Measurements from ENCODE around the gene MPST.

The MPST gene

DNA sequence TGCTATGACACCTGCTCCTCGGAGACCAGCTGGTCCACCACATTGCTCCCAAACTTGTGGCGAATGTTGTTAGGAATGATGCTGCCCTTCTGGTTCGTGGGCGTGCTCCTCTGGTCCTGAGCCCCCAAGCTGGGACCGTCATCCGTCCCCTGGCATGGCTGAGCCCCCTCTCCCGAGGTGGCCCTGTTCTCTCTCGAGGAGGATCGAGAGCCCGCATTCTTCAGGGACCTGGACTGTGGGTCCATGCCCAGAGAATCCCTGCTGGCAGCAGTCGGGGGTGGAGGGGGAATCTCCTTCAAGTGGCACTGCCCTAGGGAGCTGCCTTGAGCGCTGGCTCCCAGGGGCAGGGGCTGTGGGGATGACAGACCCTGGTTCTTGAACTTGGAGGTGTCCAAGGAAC is 17.7 kb upstream of the MPST start:
- no peak for DNase-seq

DNA sequence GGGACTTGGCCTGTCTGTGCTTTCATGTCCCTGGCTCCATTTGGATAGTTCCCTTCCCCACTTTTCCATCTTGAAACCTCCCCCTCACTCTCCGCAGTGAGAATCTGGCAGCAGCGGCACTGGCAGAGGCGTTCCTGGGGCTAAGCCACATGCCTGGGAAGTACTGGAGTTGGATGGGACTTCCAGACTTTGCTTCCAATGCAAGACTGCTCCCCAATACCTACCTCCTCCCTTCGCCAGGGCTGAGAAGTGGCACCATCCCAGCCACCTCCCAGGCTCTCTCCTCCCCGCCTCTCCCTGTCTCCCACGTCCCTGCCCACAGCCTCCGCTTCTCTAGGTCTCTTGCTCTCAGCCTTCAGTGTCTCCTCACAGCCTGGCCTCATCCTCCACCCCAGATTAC is 16.9 kb upstream of the MPST start:
- DNase-seq: no peak

DNA sequence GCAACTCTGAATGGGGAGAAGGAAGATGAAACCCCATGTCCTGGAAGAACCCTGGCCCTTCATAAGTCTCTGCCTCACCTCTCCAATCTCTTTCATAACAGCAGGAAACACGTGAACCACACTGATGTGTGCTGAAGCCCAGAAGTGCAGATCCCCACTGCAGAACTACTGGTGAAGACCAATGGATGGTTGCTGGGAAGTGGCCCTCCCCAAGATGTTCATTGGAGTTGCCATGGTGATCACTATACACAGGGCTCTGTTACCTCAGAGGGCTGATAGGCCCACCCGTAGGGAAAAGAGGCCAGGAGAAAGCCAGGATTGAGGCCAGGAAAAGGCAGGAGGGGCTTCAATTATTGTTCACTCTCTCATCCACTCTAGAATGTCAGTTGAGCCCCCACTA is 11.9 kb upstream of the MPST start:
- no peak for DNase-seq

DNA sequence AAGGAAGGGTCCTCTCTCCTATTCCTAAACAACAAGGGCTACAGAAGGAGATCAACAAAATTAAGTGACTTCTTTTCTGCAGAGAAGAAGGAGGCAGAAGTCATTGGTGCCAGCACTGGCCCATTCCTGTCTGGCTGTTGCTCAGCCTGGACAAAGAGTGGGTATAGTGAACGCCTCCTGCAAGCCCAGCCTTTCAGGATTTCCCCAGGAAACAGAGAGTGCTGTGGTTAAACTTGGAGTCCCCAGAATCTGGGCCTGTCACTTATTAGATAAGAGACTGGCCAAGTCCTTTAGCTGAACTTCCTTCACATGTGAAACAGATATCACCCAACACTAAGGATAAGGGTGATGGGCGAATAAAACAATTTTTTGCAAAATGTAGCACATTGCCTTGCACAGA is 11.2 kb upstream of the MPST start:
- DNase-seq: no peak

DNA sequence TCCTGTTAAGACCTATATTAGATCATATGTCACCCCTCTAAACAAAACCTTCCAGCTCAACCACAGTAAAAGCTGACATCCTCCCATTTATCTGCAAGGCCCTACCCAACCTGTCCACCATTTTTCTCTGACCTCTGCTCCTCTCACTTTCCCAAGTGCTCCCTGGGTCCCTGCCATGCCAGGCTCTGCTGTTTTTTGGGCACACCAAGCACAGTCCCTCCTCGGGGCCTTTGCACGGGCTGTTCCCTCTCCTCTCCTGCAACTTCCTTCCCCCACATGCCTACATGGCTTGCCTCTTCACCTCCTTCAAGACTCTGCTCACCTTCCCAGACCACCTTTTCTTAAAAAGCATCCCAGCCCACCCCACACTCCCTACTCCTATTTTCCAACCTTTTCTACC is 10.1 kb upstream of the MPST start:
- no peak for DNase-seq

DNA sequence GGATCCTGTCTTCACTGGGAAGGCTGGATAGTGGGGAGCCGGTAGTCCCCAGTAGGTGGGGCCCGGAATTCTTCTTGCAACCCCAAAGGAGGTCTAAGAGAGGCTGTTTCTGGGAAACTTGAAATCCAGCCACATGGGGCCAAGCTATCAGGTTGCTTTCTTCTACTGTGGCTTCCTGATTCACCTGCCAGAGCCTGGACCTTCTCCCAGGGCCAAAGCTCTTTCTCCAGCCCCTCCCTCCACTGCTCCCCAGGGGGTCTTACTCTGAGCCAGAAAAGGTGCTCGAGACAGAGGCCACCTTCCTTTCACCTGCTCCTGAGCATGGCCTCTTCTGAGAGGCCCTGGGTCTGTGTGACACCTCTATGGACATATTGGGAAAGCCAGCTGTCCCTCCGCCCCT is 9.4 kb upstream of the MPST start:
- no peak for DNase-seq

DNA sequence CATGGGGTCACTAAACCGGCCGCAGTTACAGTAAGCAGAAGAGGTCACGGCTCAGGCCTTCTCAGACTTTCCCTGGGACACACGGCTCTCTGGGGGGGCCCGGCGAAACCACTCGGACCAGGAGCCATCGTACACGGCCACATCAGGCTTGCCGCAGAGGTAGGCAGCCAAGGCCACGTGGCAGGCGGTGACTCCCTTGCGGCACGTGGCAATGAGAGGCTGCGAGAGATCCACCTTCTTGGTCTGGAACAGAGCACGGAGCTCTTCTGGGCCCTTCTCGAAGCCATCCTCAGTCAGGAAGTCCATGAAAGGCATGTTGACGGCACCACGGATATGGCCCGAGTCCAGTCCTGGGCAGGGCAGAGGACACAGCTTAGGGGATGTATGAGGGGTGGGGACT is 8.6 kb upstream of the MPST start:
- DNase-seq: no peak

DNA sequence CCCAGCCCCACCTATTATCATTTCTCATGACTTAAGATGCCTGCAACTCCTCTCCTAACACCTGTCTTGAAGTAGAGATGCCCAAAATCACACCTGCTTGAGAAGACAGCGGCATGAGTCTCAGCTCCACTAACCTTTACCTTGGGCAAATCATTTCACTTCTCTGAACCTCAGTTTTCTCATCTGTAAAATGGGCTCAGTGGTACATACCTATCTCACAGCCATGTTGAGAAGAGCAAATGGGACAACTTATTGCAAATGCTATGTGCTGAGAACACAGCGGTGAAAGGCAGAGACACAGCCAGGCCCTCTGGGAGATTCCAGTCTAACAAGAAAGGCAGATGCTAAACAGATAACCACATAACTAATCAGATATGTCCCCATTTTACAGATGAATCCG is 8.1 kb upstream of the MPST start:
- no peak for DNase-seq

DNA sequence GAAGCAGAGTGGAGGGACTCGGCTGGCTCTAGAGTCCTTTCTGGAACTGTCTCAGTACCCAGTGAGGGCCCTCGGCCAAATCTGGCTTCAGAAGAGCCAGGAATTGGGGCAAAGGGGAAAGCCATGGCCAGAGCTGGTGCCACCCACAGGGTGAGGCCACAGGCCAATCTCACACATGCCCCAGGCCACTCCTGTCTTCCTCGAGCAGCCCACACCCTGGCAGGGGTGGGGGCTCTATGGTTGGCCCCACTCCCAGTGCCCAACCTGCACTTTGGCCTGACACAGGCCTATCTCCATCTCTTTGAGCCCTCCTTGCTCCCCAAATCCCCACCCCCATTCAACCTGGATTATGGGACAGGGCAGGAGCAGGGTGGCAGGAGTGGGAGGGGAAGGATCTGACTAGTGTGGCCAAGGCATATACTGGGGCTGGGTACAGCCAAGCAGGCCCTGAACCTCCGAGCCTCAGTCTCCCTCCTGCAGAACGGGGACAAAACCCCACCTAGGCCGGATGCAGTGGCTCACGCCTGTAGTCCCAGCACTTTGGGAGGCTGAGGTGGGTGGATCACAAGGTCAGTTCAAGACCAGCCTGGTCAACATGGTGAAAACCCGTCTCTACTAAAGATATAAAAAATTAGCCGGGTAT is 7.2 kb upstream of the MPST start:
- DNase-seq: no peak

DNA sequence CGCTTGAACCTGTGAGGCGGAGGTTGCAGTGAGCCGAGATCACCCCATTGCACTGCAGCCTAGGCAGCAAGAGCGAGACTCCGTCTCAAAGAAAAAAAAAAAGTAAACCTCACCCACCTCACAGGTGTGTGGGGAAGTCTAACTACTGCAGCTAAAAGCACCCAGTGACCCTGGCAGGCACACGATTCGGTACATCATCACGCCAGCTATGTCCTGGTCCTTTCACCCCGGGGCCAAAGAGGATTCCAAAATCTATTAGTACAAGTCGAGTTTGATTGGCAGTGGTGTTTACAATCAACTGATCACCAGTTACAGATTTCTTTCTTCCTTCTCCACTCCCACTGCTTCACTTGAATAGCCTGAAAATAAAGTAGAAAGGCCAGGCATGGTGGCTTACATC is 6.6 kb upstream of the MPST start:
- DNase-seq: no peak

DNA sequence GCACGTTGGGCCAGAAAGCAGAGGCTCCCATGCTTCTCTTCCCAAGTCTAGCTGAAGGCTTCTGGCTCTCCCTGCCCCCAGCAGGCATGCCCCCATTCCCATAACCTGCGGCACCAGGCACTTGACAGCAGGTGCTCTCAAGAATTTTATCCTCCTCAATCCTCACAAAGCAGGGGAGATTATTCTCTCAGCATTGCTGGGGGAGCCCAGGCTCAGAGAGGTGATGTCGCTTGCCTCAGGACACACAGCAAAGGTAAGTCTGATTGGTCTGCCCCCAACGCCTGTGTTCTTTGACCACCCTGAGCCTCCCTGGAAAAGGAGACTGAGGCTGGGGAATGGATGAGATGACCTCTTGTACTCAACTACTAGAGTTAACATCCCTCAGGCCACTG is 5.1 kb upstream of the MPST start:
- no peak for DNase-seq

DNA sequence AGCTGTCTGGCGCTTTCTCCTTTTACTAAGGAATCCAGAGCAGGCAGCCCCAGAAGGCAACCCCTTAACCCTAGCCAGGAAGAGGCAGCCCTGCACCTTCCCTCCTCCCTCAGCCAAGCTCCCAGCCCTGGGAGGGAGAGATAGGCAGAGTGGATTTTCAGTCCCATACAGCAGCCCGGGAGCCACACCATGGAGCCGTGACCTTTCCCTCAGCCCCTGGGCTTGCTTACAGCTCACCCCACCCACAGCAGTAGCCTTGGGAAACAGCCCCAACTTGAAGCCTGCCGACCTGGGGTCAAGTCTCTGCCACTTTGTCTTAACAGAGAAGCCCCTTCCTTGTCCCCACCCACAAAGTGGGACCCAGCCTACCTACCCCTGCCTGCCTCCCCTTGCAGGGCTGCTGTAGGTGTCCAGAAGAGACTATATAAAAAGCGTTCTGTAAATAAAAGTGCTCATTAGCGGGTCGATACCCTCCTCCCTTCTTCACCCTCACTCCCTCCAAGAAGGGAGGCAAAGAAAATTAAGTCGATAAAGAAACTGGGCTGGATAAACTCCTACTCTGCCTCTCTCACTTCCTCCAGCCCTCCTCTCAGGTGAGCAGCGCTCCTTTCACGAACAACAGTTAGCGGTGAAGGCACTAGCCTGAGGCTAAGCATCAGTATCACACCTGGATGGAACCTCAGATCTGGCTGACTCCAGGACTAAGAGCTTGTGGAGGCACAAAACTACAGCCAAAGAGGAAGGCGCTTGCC is 4.5 kb upstream of the MPST start:
- DNase-seq: no peak

DNA sequence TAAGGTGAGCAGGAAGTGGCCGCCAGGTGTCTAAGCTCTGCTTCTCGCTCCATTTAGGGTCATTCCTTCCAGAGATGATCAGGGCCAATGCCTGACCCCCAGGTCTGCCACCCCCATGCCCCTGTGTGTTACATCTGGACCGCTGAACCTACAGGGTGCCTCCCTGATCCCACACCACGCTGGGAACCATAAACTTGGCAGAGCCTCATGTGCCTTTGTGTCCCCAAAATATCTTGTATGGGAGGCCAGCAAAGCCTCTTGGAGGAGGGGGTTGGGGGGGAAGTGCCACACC is 4.0 kb upstream of the MPST start:
- DNase-seq: no peak

DNA sequence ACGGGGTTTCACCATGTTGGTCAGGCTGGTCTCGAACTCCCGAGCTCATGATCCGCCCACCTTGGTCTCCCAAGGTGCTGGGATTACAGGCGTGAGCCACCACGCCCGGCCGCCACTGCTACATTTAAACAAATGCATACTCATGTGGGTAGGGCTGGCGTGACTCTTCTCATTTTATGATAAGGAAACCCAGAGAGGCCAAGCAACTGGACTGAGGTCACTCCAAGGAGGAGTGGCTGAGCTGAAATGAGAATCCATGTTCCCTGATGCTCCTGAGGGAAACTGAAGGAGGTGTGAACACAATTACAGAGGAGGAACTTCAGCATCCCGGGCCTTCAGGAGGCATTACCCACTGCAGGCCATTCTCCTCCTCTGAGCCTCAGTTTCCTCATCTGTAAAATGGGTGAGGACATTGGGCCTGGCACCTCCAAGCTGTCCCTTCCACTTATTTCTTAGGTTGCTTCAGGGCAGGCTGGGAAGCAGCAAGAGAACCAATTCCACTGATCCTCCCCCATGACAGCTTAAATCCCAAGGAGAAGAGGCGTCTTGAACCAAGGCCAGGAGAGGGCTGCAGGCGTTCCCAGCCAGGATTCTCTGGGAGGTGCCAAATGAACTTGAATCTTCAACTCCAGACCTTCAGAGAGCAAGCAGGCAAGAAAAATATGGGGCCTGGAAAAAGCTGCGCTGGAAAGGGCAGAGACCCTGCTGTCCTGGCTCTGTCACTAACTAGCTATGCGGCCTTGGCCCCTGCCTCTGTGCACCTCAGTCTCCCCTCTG is 3.2 kb upstream of the MPST start:
- DNase-seq: no peak

DNA sequence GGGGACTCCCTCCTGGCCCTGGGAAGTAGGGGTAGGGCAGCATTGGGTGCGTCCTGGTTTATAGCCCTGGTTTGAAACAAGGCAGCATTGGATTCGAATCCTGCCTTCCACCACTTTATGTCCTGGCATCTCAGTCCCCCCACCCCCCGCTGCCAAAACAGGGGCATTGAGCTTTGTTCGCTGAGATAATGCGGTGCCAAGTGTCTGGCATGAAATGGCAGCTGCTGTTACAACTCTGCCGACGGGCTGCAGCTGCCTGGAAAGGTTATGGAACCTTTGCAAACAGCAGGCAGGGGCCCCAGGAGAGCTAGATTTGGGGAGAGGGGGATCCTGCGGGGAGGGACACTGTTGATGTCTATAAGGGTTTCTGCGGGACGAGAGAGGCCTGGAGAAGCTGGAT is 2.2 kb upstream of the MPST start:
- DNase-seq: no peak

DNA sequence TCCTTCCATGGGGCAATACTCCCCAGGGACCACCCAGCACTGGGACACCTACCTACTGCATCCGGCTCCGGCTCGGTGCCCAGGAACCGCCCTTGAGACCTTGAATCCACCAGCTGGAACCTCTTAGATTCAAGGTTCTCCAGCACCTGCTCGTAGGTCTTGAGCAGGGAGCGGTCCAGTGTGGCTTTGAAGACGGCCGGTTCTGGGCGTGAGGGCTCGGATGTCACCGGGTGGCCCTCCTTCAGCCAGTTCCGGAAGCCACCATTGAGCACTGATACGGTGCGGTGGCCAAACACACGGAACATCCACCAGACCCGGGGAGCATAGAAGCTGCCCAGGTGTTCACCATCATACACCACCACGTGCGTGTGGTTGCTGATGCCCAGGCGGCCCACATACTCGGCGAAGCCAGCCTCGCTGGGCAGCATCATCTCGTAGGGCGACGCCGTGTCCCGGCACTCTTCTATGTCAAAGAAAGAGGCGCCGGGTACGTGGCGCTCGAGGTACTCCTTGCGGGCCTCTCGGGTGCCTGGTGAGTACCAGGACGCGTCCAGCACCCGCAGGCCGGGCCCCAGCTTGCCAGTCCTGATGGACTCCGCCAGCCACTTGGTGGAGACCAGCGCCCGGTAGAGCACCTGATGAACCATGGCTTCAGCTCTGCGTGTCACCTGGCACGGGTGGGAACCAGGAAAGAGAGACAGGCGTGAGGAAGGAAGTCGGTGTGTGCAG is 1.3 kb upstream of the MPST start:
- DNase-seq: no peak

DNA sequence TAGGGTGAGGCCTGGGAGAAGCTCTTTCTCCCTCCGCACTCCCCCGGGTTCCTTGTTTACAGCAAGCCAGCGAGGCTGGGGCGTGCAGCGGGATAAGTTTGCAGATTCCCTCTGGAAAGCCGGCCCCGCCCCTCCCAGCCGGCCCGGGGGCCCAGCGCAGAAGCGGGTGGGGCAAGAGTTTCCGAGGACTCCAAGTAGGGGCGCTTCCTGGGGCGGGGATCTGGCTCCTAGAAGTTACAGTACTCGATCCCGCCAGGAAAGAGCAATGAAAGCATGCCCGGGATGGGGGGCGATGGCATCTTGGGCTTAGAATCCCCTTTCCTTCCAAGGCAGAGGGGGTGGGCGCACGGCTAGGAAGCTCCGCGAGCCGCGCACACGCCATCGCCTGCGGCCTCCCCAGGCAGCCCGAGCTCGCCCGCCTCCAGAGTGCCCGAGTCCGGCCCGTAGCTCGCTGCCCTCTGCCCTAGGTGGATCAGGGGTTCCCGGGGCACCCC is 680 bp upstream of the MPST start:
- no peak for DNase-seq

DNA sequence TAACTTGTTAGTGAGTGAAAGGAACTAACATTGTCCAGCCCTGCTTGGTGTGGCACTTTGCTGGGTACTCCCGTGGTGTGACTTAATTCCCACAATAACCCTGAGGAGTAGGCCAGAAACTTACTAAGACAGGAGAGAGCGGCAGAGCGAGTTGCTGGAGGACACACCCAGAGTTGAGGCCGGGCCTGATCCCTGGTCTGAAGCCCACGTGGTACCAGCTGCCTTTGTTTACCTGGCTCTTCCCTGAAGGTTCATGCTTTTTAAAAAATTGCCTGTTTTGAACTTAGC is 594 bp downstream of the MPST start:
- no peak for DNase-seq

DNA sequence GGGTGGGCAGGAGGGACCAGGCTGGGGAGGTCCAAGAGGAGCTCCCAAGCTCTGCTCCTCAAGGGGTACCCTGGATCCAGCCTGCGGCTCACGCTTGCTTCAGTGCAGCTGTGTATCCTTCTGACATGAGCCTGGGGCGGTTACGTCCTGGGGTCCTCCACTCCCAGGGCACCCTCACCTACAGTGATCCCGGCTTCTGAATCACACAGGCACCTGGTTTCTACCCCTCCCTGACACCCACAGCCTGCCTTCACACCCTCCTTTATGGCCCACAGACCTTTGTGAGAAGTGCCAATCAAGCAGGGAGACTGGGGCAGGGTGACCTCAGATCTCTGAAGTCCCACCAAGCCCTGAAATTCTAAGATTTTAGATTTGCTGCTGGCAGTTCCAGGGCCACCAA is 1.5 kb downstream of the MPST start:
- no peak for DNase-seq

DNA sequence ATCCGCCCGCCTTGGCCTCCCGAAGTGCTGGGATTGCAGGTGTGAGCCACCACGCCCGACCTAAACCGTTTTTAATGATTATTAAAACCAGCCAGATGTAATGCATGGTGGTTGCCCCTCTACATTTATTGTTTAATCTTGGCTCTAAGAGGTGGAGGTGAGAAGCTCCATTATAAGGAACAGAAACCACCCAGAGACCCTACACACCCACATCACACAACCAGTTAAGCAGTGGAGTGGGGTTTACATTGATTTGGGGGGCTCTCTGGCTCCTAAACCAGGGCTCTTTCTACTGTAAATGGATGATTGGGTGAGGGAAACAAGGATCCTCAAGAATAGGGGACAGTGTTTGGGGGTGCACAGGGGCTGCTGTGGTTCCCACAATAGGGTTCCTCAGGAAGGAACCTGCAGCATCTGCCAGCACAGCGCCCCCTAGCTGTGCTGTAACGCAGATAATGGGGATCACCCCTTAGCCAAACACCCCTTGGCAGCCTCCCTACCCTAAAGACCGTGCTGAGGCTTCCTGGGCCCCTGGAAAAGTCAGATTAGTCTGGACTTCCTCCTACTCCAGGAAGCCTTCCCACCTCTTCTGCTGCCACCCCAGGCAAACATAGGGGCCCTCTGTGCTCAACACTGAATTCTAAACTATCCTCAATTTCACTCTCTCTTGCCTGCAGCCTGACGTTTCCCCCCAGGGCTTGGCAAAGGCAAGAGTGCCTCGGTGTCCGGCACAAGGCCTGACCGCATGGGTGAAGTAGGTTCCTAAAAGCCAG is 2.4 kb downstream of the MPST start:
- DNase-seq: no peak

DNA sequence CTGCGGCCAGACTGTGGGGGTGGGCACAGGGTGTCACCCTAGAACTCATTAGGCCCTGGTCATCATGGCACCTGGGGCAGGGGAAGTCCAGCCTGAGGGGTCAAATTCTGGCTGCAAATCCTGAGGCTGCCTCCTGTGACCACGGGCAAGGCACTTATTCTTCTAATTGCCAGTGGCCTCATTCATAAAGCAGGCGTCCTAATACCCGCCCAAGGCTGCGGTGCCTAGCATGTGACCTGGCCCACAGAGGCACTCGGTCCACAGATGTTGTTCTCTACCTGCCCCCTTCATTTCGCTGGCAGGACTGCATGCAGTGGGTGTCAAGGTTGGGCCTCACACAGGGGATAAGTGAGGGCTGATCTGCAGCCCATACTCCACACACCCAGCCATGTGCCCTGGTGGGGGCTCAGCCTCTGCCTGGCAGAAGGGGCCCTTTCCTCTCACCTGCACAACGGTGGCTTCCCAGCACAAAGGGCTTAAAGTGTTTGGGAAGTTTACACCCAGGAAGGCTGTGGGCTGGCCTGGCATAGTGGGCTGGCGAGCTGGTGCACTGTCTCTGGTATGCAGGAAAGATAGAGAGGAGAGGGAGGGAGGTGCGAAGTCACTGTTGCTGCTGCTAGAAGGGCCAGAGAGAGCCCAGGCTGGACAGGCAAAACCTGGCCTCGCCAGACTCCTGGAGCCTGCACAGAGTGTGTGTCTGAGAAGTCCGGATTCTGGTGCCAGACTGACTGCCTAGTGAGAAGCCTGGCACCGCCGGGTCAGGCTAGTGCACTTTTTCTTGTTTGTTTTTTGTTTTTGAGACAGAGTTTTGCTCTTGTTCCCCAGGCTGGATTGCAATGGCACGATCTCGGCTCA is 3.2 kb downstream of the MPST start:
- no peak for DNase-seq

DNA sequence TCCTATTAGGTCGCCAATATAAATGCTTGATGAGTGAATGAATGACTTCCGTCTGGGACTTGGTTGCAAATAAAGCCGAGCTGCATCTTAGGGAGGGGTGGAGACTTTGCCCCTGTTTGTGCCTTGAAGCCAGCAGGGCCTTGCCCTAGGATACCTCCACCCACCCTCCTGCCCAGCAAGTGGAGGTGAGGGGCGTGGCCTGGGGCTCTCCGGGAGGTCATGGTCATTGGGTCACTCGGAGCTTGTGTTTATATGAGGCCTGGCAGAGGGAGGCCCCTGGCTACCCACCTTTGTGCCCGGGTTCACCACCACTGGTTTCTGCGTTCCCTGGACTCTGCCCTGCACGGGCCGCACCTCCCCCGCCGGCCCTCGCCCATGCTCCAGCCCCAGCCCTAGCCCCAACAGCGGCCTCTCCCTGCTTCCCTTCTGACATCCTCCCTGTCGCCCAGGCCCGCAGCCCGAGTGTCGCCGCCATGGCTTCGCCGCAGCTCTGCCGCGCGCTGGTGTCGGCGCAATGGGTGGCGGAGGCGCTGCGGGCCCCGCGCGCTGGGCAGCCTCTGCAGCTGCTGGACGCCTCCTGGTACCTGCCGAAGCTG is 4.3 kb downstream of the MPST start:
- DNase-seq: no peak

Measured in SIG-M5 (cell line).